Activated gamma-delta T cell treated with Interleukin-2 at 50 U/mL for 16 hours (primary cell): ENCODE measurements around the gene HORMAD2.
"Not testable (repeated sequence)": the region's sequence is repeated elsewhere in the genome, so short reads cannot be mapped to it uniquely, and the experiment has no call there.

Source experiments
- DNase-seq: peaks from one replicate; pipeline ENCODE4 v3.0.0-alpha.2; 2020

The HORMAD2 gene

DNA sequence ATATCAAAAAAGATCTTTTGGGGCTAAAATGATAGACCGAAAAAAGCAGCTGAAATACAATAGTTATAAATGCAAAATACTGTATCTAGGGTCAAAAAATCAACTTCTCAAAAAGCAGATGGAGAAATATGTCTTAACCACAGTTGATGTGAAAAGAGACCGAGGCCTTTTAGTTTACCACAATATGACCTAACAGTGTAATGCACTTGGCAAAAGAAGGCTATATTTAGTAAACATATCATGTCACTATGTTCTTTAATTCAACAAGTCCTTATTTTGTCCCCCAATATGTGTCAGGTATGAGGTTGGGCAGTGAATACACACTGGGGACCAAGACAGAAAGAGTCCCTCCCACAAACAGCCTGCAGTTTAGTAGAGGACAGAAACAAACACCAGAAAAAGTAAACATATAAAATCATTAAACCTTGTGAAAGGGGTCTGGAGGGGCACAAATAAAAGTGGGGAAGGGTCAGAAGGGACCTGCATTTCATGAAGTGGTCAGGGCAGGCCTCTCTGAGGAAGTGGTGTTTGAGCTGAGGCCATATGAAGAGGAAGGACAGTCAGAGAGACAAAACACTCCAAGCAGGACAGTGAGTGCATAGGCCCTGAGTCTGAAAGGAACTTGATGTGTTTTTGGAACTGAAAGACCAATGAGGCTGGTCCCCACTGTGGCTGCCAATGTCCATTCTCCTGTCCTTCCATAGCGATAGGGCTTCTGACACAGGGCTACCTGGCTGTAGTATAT lies 112.9 kb downstream of the HORMAD2 start:
- DNase-seq: no peak

DNA sequence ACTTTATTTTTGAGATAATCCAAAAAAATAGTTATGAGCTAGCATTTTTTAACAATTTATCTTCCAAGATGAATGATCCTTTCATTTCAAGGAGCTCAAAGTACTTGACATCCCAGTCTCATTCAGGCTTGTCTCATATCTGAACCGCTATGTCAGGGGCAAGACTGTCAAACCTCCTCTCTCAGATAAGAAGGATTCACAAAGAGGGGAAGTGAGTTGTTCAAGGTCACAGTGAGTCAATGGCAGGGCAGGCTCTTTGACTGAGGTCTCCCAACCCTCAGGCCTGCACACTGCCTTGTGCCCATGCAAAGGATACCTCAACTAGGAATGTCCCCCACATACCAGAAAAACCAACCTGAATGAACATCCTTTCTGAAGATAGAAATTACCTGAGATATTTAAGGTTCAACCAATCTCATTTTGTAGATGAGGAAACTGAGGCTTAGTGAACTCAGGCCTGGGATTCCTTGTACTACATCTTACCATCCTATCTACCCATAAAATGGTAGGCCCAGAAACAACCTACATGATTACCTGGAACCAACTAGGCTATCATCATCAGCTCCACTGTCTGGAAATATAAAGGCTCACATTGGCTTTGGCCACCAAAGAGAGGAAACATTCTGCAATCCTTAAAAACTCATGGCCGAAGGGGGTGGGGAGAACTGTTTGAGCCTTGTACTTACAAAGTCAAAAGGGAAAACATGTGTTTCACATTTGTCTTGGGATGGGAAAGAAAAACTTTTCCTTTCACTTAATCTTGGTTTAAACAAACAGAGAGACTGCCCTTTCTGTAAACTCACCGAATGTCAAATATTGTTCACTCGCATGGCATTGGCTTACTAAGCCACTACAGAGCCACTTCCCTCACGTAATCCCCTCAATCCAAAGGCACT lies 115.2 kb downstream of the HORMAD2 start:
- DNase-seq: no peak

- DNase-seq: no peak
These were observed 116.0 kb downstream of the HORMAD2 start for GRCh38 chr22:30196141-30196879.

- no peak for DNase-seq
These were observed 116.6 kb downstream of the HORMAD2 start for GRCh38 chr22:30196880-30197336.

- no peak for DNase-seq
These were observed 117.1 kb downstream of the HORMAD2 start for GRCh38 chr22:30197389-30197788.

DNA sequence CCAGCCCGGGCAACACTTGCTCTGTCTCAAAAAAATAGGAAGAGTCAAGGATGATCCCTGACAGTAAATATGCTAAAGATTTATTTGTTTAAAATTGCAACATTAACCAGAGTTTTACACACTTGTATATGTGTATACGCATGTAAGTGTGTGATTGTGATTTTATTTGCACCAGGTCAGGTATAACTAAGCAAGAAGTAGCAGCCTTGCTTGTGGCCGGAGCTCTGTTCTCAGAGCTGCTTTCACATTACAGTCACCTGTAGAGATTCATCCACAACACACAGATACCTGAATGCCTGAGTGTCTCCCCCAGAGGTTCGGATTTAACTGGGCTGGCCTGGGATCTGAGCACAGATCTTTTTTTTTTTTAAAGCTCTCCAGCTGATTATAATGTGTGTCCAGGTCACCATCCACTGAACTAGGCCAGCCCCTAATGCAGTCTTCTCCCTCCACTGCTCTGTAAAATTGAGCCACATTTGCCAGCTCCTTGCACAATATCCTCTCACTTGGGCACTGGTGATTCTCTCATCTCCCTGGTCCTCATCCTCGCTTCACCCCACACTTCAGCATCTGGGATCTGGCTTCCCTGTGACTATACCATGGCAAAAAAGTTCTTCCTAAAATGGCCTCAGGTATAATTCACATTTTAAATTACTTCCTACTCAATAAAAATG lies 118.0 kb downstream of the HORMAD2 start:
- no peak for DNase-seq

DNA sequence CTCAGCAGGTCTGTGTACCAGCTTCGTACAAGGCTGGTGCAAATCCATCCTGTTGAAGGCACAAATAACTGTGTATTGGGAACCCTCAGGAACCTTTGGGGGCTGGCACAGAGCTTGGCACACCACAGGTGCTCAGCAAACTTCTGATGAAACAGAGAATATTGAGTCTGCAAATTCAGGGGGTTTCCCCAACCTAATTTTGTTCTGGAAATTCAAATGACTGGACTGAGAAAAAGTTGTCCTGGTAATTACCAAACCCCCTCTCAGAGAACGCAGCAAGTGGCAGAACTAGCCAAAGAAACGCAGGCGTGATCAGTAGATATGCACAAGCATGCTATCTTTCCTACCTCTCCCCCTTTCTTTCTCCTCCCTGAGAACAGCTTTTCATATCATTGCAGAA lies 118.7 kb downstream of the HORMAD2 start:
- DNase-seq: no peak

DNA sequence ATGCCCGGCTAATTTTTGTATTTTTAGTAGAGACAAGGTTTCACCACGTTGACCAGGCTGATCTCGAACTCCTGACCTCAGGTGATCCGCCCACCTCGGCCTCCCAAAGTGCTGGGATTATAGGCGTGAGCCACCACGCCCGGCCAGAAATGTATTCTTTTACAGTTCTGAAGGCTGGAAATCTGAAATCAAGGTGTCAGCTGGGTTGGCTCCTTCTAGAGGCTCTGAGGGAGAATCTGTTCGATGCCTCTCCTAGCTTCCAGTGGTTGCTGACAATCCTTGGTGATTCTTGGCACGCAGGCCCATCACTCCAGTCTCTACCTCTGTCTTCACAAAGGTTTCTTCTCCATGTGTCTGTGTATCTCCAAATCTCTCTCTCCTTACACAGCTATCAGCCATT lies 120.6 kb downstream of the HORMAD2 start:
- DNase-seq: not testable (repeated sequence)

DNA sequence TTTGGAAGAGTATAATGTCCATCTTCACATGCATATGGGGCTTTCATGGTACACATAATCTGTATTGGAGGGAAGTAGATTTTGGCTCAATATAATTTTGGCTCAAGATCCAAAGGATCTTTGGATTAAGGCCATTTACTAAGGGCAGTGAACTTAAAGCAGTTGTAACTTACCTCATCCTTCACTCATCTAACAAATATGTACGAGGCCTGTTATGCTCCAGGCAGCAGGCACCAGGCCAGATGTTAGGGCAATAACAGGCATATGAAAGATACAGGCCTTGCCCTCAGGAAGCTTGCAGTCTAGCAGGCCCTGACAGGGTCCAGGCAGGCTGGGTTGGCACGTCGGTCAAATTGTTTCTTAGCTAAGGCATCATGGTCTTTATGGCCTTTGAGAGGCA lies 121.7 kb downstream of the HORMAD2 start:
- no peak for DNase-seq

GRCh38 chr22:30202531-30203006 lies 122.3 kb downstream of the HORMAD2 start:
- DNase-seq: no peak

DNA sequence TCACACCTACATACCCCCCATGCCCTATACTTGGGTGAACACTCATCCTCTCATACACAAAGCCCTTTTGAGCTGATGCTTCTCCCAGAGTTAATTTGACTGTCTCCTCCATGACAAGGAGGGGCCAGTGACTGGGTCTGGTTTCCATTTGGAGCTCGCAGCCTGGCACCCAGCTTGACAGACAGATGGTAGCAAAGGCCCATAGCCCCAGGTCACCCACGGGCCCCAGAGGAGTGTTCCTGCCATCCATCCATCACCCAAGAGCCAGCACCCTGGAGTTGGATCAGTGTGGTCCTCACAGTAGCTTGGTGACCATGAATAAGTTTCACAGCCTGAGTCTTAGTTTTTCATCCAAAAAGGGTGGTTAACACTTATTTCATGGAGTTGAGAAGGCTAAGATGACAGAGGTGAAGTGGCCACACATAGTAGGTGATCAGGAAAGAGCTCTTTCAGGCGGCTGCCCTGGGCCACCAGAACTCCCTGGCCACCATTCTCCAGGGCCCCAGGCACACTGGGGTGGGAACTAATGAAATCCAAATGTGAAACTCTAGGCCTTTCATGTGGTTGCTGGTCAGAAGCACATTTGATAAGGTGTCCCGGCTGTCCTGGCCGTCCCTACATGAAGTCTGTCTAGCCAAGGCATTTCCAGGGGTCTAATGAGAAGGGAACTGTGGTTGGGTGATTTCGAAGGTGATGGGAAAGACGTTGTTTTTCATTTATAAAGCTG lies 123.9 kb downstream of the HORMAD2 start:
- no peak for DNase-seq

GRCh38 chr22:30204742-30205111 lies 124.5 kb downstream of the HORMAD2 start:
- no peak for DNase-seq

- DNase-seq: no peak
These were observed 125.2 kb downstream of the HORMAD2 start for GRCh38 chr22:30205281-30206115.

GRCh38 chr22:30206944-30207343 lies 126.7 kb downstream of the HORMAD2 start:
- no peak for DNase-seq

DNA sequence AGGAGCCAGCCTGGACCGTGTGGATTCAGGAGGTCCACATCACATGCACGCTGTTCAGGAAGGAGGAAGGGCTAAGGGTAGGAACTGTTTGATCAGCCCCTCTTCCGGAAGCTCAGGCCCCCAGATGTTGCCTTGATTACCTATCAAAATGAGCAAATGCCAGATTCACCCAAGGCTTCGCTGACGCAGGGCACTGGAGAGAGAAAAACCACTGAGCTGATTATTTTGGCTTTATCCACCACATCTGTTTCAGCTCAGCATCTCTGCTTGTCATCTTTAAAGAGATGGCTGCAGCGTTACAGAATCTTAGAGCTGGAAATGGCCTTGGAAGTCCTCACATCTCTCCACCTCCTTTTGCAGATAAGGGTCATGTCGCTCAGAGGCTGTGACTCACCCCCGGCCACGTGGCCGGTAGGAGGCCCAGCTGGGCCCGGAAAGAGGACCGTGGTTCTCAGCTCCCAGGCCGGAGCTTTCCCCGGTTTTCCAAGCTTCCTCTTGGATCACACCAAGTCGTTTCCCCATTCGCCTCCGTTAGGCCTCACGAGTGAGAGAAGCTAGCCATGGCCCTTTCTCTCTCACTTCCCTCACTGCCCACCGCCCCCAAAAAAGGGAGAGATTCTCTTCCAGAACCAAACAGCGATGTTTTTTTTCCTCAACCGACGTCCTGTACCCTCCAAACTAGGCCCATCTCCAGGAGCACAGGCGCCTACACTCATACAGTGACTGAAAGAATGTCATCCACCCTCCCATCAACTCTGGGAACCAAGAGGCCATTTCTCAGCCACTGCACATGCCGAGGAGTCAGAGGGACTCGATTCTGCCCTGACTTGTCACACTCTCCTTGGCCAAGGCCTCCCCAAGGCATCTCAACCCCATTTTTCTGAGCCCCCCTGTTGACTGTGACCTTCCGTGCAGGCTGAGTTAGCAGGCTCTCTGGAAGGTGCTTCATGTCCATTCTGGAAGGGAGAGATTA lies 128.7 kb downstream of the HORMAD2 start:
- DNase-seq: no peak

DNA sequence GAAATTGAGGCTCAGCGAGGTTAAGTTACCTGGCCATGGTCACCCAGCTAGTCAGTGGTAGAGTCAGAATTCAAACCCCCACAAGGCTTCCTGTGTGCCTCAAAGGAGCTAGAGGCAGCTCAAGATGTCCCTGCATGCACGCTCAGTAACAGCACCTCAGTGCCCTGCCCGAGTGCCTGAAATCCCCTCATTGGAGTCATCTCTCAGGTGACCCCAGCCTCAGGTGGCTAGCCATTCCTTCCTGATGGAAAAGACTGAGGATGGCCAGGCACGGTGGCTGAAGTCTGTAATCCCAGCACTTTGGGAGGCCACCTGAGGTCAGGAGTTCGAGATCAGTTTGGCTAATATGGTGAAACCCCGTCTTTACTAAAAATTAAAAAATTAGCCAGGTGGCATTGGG lies 129.4 kb downstream of the HORMAD2 start:
- DNase-seq: no peak

- DNase-seq: no peak
These were observed 130.1 kb downstream of the HORMAD2 start for GRCh38 chr22:30210235-30210909.

GRCh38 chr22:30211124-30211820 lies 131.0 kb downstream of the HORMAD2 start:
- DNase-seq: no peak
